H1 (cell line): ENCODE measurements around the gene OR2J1.

Source experiments
- CEBPB ChIP-seq: IDR thresholded peaks from 2 replicates; pipeline ENCODE4 v1.6.1; 2012; ENCODE audit warnings: low read depth, low read length
- EP300 ChIP-seq, 2 experiments: IDR thresholded peaks; 1 replicate in 1 of 2; 2 replicates in 1 of 2; pipeline ENCODE4 v1.6.1; 2011 to 2012; ENCODE audit warnings: low read depth in 2 of 2, low read length in 2 of 2, mild to moderate bottlenecking in 2 of 2, borderline replicate concordance in 1 of 2, inconsistent platforms in 1 of 2, moderate library complexity in 1 of 2
- EZH2 ChIP-seq: fragments of 200-600 bp; sonication (generic); IDR thresholded peaks from 2 replicates; pipeline ENCODE4 v1.7.1; 2012; ENCODE audit warnings: low read depth, mild to moderate bottlenecking, moderate library complexity, low read length, inconsistent platforms; ENCODE audit not compliant: severe bottlenecking
- FOSL1 ChIP-seq: IDR thresholded peaks from 2 replicates; pipeline ENCODE4 v1.6.1; 2011; ENCODE audit warnings: mild to moderate bottlenecking, low read depth, low read length, moderate library complexity; ENCODE audit not compliant: insufficient read depth
- JUN ChIP-seq: IDR thresholded peaks from 2 replicates; pipeline ENCODE4 v1.6.1; 2011; ENCODE audit warnings: low read depth, mild to moderate bottlenecking, improper control_type of control experiment, low read length
- JUND ChIP-seq: IDR thresholded peaks from 2 replicates; pipeline ENCODE4 v1.6.1; 2011; ENCODE audit warnings: mild to moderate bottlenecking, improper control_type of control experiment, low read length
- MAFK ChIP-seq: IDR thresholded peaks from 2 replicates; pipeline ENCODE4 v1.6.1; 2012; ENCODE audit warnings: low read depth, mild to moderate bottlenecking, improper control_type of control experiment, low read length
- RFX5 ChIP-seq: IDR thresholded peaks from 2 replicates; pipeline ENCODE4 v1.6.1; 2011; ENCODE audit warnings: low read depth, low read length, improper control_type of control experiment, borderline replicate concordance
- SP1 ChIP-seq: IDR thresholded peaks from 2 replicates; pipeline ENCODE4 v1.6.1; 2011; ENCODE audit warnings: low read depth, low read length
- TAF1 ChIP-seq: IDR thresholded peaks from 2 replicates; pipeline ENCODE4 v1.6.1; 2011; ENCODE audit warnings: mild to moderate bottlenecking, low read depth, low read length
- YY1 ChIP-seq: IDR thresholded peaks from 2 replicates; pipeline ENCODE4 v1.6.1; 2011; ENCODE audit warnings: low read depth, mild to moderate bottlenecking, low read length
- TF ChIP-seq, protein P1 (sequence below), 3 experiments: IDR thresholded peaks; 1 replicate in 2 of 3; 2 replicates in 1 of 3; pipeline versions ENCODE4 v1.5.1 to v1.6.1; 2011; ENCODE audit warnings: low read length in 3 of 3, mild to moderate bottlenecking in 3 of 3, inconsistent platforms in 2 of 3, low read depth in 1 of 3, moderate library complexity in 1 of 3; ENCODE audit not compliant: insufficient read depth in 1 of 3; ENCODE audit errors: control extremely low read depth in 1 of 3
- TF ChIP-seq, protein P2 (sequence below): IDR thresholded peaks from 2 replicates; pipeline ENCODE4 v1.6.1; 2011; ENCODE audit warnings: low read length, improper control_type of control experiment

DNA sequence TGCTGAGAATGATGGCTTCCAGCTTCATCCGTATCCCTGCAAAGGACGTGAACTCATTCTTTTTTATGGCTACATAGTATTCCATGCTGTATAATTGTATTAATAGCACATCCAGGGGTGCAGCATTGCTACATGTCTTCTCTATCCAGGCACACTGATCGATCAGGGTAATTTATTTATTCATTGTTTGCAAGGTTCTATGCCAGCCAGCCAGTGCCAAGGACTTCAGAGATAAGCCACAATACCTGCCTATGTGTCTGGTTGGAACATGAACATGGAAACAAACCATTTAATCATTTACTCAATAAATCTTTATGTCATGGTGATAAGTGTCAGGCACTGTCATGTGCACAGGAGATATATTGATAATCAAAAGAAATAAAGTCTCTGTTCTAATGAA is 6.3 kb upstream of the OR2J1 start:
- TF ChIP-seq, protein P1, sequence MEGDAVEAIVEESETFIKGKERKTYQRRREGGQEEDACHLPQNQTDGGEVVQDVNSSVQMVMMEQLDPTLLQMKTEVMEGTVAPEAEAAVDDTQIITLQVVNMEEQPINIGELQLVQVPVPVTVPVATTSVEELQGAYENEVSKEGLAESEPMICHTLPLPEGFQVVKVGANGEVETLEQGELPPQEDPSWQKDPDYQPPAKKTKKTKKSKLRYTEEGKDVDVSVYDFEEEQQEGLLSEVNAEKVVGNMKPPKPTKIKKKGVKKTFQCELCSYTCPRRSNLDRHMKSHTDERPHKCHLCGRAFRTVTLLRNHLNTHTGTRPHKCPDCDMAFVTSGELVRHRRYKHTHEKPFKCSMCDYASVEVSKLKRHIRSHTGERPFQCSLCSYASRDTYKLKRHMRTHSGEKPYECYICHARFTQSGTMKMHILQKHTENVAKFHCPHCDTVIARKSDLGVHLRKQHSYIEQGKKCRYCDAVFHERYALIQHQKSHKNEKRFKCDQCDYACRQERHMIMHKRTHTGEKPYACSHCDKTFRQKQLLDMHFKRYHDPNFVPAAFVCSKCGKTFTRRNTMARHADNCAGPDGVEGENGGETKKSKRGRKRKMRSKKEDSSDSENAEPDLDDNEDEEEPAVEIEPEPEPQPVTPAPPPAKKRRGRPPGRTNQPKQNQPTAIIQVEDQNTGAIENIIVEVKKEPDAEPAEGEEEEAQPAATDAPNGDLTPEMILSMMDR (IDR thresholded peaks at IDR 0.05; ENCODE audit: control extremely low read depth in 1 of 3, insufficient read depth in 1 of 3, low read depth in 1 of 3, low read length in 3 of 3) = no peak
- TF ChIP-seq TAF1 = no peak
- TF ChIP-seq CEBPB = no peak
- no peak for TF ChIP-seq JUND
- no peak for TF ChIP-seq RFX5
- TF ChIP-seq MAFK = no peak
- TF ChIP-seq JUN = no peak
- no peak for TF ChIP-seq EP300 (IDR thresholded peaks at IDR 0.05; ENCODE audit: borderline replicate concordance in 1 of 2, low read depth in 2 of 2, low read length in 2 of 2)
- no peak for TF ChIP-seq EZH2
- TF ChIP-seq SP1 = no peak
- TF ChIP-seq, protein P2, sequence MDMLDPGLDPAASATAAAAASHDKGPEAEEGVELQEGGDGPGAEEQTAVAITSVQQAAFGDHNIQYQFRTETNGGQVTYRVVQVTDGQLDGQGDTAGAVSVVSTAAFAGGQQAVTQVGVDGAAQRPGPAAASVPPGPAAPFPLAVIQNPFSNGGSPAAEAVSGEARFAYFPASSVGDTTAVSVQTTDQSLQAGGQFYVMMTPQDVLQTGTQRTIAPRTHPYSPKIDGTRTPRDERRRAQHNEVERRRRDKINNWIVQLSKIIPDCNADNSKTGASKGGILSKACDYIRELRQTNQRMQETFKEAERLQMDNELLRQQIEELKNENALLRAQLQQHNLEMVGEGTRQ = no peak
- no peak for TF ChIP-seq FOSL1
- no peak for TF ChIP-seq YY1
